Loucy (cell line): ENCODE results near the gene SHBG.

ENCODE experiments used
- CTCF ChIP-seq: fragments of 200-600 bp; sonication (generic); conservative IDR thresholded peaks from 2 replicates; pipeline ENCODE4 v1.5.1; 2014; ENCODE audit warnings: mild to moderate bottlenecking, antibody characterized with exemption, low read length
- EZH2phosphoT487 ChIP-seq: fragments of 200-600 bp; IDR thresholded peaks from 2 replicates; pipeline ENCODE4 v1.6.1; 2018; ENCODE audit warnings: antibody characterized with exemption, mild to moderate bottlenecking, moderate library complexity, borderline replicate concordance

- no peak for TF ChIP-seq CTCF
- no peak for TF ChIP-seq EZH2phosphoT487
Measured at GRCh38 chr17:7668482-7668881, 38.5 kb downstream of the SHBG start.
